ENCODE results near the gene WDR37.
"Not testable (repeated sequence)": the region's sequence is repeated elsewhere in the genome, so short reads cannot be mapped to it uniquely, and the experiment has no call there.

WDR37 gene

GRCh38 chr10:1114315-1114714 lies 58.1 kb downstream of the WDR37 start:
- H3K27ac ChIP-seq (ENCODE audit: insufficient read depth, low read length, poor library complexity, severe bottlenecking): no peak overlapping the region
- no peak overlapping the region for H3K4me3 ChIP-seq (ENCODE audit: insufficient read depth, low read depth, low read length, poor library complexity, severe bottlenecking)
- peaks cover 5% of the 10 kb centered on the region for H3K4me1 ChIP-seq (ENCODE audit: control insufficient read depth, insufficient read depth, low read length, poor library complexity, severe bottlenecking)
- DNase-seq: no peak
- peaks cover 53% of the 10 kb centered on the region for H3K36me3 ChIP-seq (ENCODE audit: control insufficient read depth, insufficient read depth, low read length)
- no peaks in the 10 kb centered on the region for H3K9me3 ChIP-seq (ENCODE audit: control insufficient read depth, low read length)
- no peaks in the 10 kb centered on the region for H3K27me3 ChIP-seq (replicated peaks; ENCODE audit: control insufficient read depth, insufficient read depth, low read length, poor library complexity, severe bottlenecking)

GRCh38 chr10:1114719-1115606 lies 58.8 kb downstream of the WDR37 start:
- H3K27ac ChIP-seq (ENCODE audit: insufficient read depth, low read length, poor library complexity, severe bottlenecking): no peak overlapping the region
- H3K9me3 ChIP-seq (ENCODE audit: control insufficient read depth, low read length): no peaks in the 10 kb centered on the region
- H3K4me1 ChIP-seq (ENCODE audit: control insufficient read depth, insufficient read depth, low read length, poor library complexity, severe bottlenecking): peaks cover 5% of the 10 kb centered on the region
- no peak overlapping the region for H3K4me3 ChIP-seq (ENCODE audit: insufficient read depth, low read depth, low read length, poor library complexity, severe bottlenecking)
- no peaks in the 10 kb centered on the region for H3K27me3 ChIP-seq (replicated peaks; ENCODE audit: control insufficient read depth, insufficient read depth, low read length, poor library complexity, severe bottlenecking)
- H3K36me3 ChIP-seq (ENCODE audit: control insufficient read depth, insufficient read depth, low read length): peaks cover 57% of the 10 kb centered on the region
- no peak for DNase-seq

- no peaks in the 10 kb centered on the region for H3K27me3 ChIP-seq (replicated peaks; ENCODE audit: control insufficient read depth, insufficient read depth, low read length, poor library complexity, severe bottlenecking)
- H3K4me1 ChIP-seq (ENCODE audit: control insufficient read depth, insufficient read depth, low read length, poor library complexity, severe bottlenecking): peaks cover 1% of the 10 kb centered on the region
- H3K9me3 ChIP-seq (ENCODE audit: control insufficient read depth, low read length): no peaks in the 10 kb centered on the region
- no peak overlapping the region for H3K4me3 ChIP-seq (ENCODE audit: insufficient read depth, low read depth, low read length, poor library complexity, severe bottlenecking)
- peaks cover 63% of the 10 kb centered on the region for H3K36me3 ChIP-seq (ENCODE audit: control insufficient read depth, insufficient read depth, low read length)
- no peak for DNase-seq
- no peak overlapping the region for H3K27ac ChIP-seq (ENCODE audit: insufficient read depth, low read length, poor library complexity, severe bottlenecking)
Measured at GRCh38 chr10:1115607-1115955, 59.4 kb downstream of the WDR37 start.

- H3K9me3 ChIP-seq (ENCODE audit: control insufficient read depth, low read length): no peaks in the 10 kb centered on the region
- H3K4me3 ChIP-seq (ENCODE audit: insufficient read depth, low read depth, low read length, poor library complexity, severe bottlenecking): no peak overlapping the region
- H3K4me1 ChIP-seq (ENCODE audit: control insufficient read depth, insufficient read depth, low read length, poor library complexity, severe bottlenecking): no peaks in the 10 kb centered on the region
- no peak for DNase-seq
- peaks cover 68% of the 10 kb centered on the region for H3K36me3 ChIP-seq (ENCODE audit: control insufficient read depth, insufficient read depth, low read length)
- H3K27ac ChIP-seq (ENCODE audit: insufficient read depth, low read length, poor library complexity, severe bottlenecking): no peak overlapping the region
- no peaks in the 10 kb centered on the region for H3K27me3 ChIP-seq (replicated peaks; ENCODE audit: control insufficient read depth, insufficient read depth, low read length, poor library complexity, severe bottlenecking)
Measured at GRCh38 chr10:1116051-1116450, 59.9 kb downstream of the WDR37 start.

GRCh38 chr10:1116696-1117280 lies 60.6 kb downstream of the WDR37 start:
- Histone ChIP-seq H3K4me3 (ENCODE audit: insufficient read depth, low read depth, low read length, poor library complexity, severe bottlenecking) (no peak overlapping the region), H3K27me3 (replicated peaks; ENCODE audit: control insufficient read depth, insufficient read depth, low read length, poor library complexity, severe bottlenecking) (no peaks in the 10 kb centered on the region), H3K9me3 (ENCODE audit: control insufficient read depth, low read length) (no peaks in the 10 kb centered on the region), H3K36me3 (ENCODE audit: control insufficient read depth, insufficient read depth, low read length) (peaks cover 70% of the 10 kb centered on the region), H3K4me1 (ENCODE audit: control insufficient read depth, insufficient read depth, low read length, poor library complexity, severe bottlenecking) (no peaks in the 10 kb centered on the region), H3K27ac (ENCODE audit: insufficient read depth, low read length, poor library complexity, severe bottlenecking) (no peak overlapping the region)
- no peak for DNase-seq

- Histone ChIP-seq H3K27me3 (replicated peaks; ENCODE audit: control insufficient read depth, insufficient read depth, low read length, poor library complexity, severe bottlenecking) (no peaks in the 10 kb centered on the region), H3K4me1 (ENCODE audit: control insufficient read depth, insufficient read depth, low read length, poor library complexity, severe bottlenecking) (no peaks in the 10 kb centered on the region), H3K9me3 (ENCODE audit: control insufficient read depth, low read length) (no peaks in the 10 kb centered on the region), H3K36me3 (ENCODE audit: control insufficient read depth, insufficient read depth, low read length) (peaks cover 72% of the 10 kb centered on the region), H3K4me3 (ENCODE audit: insufficient read depth, low read depth, low read length, poor library complexity, severe bottlenecking) (no peak overlapping the region), H3K27ac (ENCODE audit: insufficient read depth, low read length, poor library complexity, severe bottlenecking) (no peak overlapping the region)
- no peak for DNase-seq
Measured at GRCh38 chr10:1117651-1118050, 61.5 kb downstream of the WDR37 start.

GRCh38 chr10:1118318-1118717 lies 62.1 kb downstream of the WDR37 start:
- not testable (repeated sequence) for H3K4me1 ChIP-seq (ENCODE audit: control insufficient read depth, insufficient read depth, low read length, poor library complexity, severe bottlenecking); H3K27me3 ChIP-seq (replicated peaks; ENCODE audit: control insufficient read depth, insufficient read depth, low read length, poor library complexity, severe bottlenecking); H3K27ac ChIP-seq (ENCODE audit: insufficient read depth, low read length, poor library complexity, severe bottlenecking); DNase-seq; H3K9me3 ChIP-seq (ENCODE audit: control insufficient read depth, low read length); H3K4me3 ChIP-seq (ENCODE audit: insufficient read depth, low read depth, low read length, poor library complexity, severe bottlenecking)
- peaks cover 69% of the 10 kb centered on the region for H3K36me3 ChIP-seq (ENCODE audit: control insufficient read depth, insufficient read depth, low read length)

GRCh38 chr10:1119027-1119426 lies 62.8 kb downstream of the WDR37 start:
- Histone ChIP-seq H3K4me3 (ENCODE audit: insufficient read depth, low read depth, low read length, poor library complexity, severe bottlenecking) (no peak overlapping the region), H3K36me3 (ENCODE audit: control insufficient read depth, insufficient read depth, low read length) (peaks cover 67% of the 10 kb centered on the region), H3K9me3 (ENCODE audit: control insufficient read depth, low read length) (no peaks in the 10 kb centered on the region), H3K27me3 (replicated peaks; ENCODE audit: control insufficient read depth, insufficient read depth, low read length, poor library complexity, severe bottlenecking) (no peaks in the 10 kb centered on the region), H3K27ac (ENCODE audit: insufficient read depth, low read length, poor library complexity, severe bottlenecking) (no peak overlapping the region), H3K4me1 (ENCODE audit: control insufficient read depth, insufficient read depth, low read length, poor library complexity, severe bottlenecking) (no peaks in the 10 kb centered on the region)
- DNase-seq: no peak

- no peaks in the 10 kb centered on the region for H3K9me3 ChIP-seq (ENCODE audit: control insufficient read depth, low read length)
- peaks cover 69% of the 10 kb centered on the region for H3K36me3 ChIP-seq (ENCODE audit: control insufficient read depth, insufficient read depth, low read length)
- no peak for DNase-seq
- no peaks in the 10 kb centered on the region for H3K4me1 ChIP-seq (ENCODE audit: control insufficient read depth, insufficient read depth, low read length, poor library complexity, severe bottlenecking)
- H3K27me3 ChIP-seq (replicated peaks; ENCODE audit: control insufficient read depth, insufficient read depth, low read length, poor library complexity, severe bottlenecking): no peaks in the 10 kb centered on the region
- H3K27ac ChIP-seq (ENCODE audit: insufficient read depth, low read length, poor library complexity, severe bottlenecking): no peak overlapping the region
- H3K4me3 ChIP-seq (ENCODE audit: insufficient read depth, low read depth, low read length, poor library complexity, severe bottlenecking): no peak overlapping the region
Measured at GRCh38 chr10:1119501-1119900, 63.3 kb downstream of the WDR37 start.

GRCh38 chr10:1120306-1120705 lies 64.1 kb downstream of the WDR37 start:
- H3K36me3 ChIP-seq (ENCODE audit: control insufficient read depth, insufficient read depth, low read length): peaks cover 69% of the 10 kb centered on the region
- H3K27me3 ChIP-seq (replicated peaks; ENCODE audit: control insufficient read depth, insufficient read depth, low read length, poor library complexity, severe bottlenecking): no peaks in the 10 kb centered on the region
- H3K4me3 ChIP-seq (ENCODE audit: insufficient read depth, low read depth, low read length, poor library complexity, severe bottlenecking): no peak overlapping the region
- no peak overlapping the region for H3K27ac ChIP-seq (ENCODE audit: insufficient read depth, low read length, poor library complexity, severe bottlenecking)
- DNase-seq: no peak
- no peaks in the 10 kb centered on the region for H3K4me1 ChIP-seq (ENCODE audit: control insufficient read depth, insufficient read depth, low read length, poor library complexity, severe bottlenecking)
- no peaks in the 10 kb centered on the region for H3K9me3 ChIP-seq (ENCODE audit: control insufficient read depth, low read length)
